CD4-positive, alpha-beta T cell treated with Interleukin-6 for 4 hours (primary cell): ENCODE measurements around the gene AP4B1.
"Not testable (repeated sequence)": the region's sequence is repeated elsewhere in the genome, so short reads cannot be mapped to it uniquely, and the experiment has no call there.

Source experiments
- DNase-seq: peaks from one replicate; pipeline ENCODE4 v3.0.0-alpha.2; 2020; ENCODE audit warnings: mixed read lengths

The AP4B1 gene

DNA sequence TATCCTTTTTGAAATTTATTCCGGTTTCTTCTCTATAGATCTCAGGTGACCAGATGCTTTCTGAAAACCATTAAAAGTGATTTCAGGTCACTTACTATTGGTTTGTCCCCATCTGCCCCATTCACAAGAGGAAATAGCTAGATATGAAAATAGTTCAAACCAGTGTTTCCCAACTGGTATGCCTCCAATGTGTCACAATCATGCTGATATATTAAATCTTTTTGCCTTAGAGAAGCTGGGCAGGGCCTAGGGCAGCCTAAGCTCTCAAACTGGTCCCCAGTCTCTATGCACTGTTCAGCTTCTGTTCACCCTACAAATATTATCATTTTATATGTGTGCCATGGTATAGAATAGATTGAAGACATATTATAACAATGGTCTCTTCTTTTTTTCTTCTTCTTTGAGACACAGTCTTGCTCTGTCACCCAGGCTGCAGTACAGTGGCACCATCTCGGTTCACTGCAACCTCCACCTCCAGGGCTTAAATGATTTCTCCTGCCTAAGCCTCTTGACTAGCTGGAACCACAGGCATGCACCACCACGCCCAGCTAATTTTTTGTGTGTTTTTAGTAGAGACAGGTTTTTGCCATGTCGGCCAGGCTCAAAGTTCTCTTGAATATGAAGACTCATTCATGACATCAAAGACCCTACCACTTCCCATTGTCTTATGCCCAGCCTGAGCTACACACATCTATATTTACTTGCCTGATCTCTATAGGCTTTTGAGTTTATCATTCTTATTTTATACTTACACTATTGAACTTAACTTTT is 48.8 kb downstream of the AP4B1 start:
- no peak for DNase-seq

DNA sequence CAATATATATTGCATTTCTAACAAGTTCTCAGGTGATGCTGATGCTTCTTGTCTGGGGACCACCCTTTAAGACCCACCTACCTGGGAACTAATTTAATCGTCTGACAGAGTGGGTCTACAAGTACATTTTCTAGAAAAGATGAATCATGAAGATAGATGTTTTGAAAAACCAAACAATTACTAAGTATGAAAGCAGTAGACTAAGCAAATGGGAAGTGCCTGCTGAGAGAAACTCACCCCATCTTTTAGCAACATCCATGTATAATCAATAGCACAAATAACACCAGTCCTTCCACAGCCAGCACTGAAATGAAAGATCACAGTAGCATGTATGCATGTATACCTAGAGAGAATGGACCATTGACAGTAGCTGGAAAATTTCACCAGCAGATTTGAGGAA is 50.4 kb downstream of the AP4B1 start:
- DNase-seq = no peak

DNA sequence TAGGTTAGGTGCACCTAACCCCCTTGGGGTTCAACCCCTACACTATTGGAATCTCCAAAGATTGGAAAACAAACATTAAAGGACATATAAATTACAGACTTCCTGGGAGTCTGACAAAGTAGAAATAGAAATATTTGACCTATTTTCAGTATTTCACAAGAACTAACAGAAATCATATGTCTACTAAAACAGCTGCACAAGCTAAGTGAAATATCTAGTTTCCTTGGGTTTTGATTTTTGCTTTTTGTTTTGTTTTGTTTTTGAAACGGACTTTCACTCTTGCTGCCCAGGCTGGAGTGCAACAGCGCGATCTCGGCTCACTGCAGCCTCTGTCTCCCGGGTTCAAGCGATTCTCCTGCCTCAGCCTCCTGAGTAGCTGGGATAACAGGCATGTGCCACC is 51.9 kb downstream of the AP4B1 start:
- not testable (repeated sequence) for DNase-seq

DNA sequence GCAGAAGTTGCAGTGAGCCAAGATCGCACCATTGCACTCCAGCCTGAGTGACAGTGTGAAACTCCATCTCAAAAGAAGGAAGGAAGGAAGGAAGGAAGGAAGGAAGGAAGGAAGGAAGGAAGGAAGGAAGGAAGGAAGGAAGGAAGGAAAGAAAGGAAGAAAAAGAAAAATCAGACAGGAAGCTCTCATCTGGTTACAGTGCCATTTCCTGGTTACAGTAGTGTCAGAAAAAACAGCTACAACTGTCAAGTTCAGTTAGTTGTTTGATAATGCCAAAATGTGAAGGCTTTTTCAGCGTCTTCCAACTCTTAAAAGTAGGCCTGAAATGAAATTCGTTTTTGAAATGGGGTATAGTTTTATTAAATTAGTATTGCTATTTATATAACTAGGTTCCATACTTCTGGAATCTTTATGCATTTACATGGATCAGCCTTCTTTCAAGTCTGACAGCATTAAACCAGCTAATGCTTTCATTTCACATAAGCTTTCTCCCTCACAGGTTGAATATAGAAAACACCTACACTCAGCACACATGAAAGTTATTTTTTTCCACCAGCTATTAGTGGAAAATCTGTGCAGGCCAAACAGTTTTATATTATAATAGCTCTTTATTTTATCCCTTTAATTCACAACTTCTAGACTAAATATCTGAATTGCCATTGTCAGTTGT is 54.3 kb downstream of the AP4B1 start:
- DNase-seq = no peak

- DNase-seq = no peak
These were observed 55.5 kb downstream of the AP4B1 start for GRCh38 chr1:113849072-113849471.

GRCh38 chr1:113846391-113847035 is 58.1 kb downstream of the AP4B1 start:
- DNase-seq = no peak
